ENCODE data around the gene HNRNPUL2. TPM values are rescaled to one million over a fixed set of nuclear protein-coding genes. Genes with fewer than 3 reads are reported as not detected.
A peak's percentile ranks its signal among the peaks of the same experiment; 100 is the strongest.

HNRNPUL2 gene
- total RNA-seq, 4 donors from 2014 or later, result 24.2 to 43.7 (median 31.0) TPM

GRCh38 chr11:62665075-62665598, 62.1 kb downstream of the HNRNPUL2 start, which contains the start of the genes C11orf98 and CSKMT:
Gene C11orf98, minus strand, starts transcription at chr11:62665210. Its CDS starts 41 bp downstream, at chr11:62665169.
Gene CSKMT, plus strand, starts transcription at chr11:62665312. Its CDS starts 568 bp downstream, at chr11:62665880.
- no peaks in the 10 kb centered on the region for H3K9me3 ChIP-seq
- peaks cover 5 to 55% (median 19%) of the 10 kb centered on the region in 3 donors for H3K4me1 ChIP-seq
- peak within 1 kb of the TSS; percentile 71 to 87 for H3K4me3 ChIP-seq
- H3K36me3 ChIP-seq, result peaks cover 0 to 29% of the 10 kb centered on the region in 2 donors
- H3K27me3 ChIP-seq, result no peaks in the 10 kb centered on the region
- WGBS, 2 donors (ENCODE audit: low coverage in 1 of 2), result 0% methylated on average over 4 of the region's 47 CpGs; no CpG with 5 or more reads in 1 of the 2 donors
- TF ChIP-seq EP300 (IDR thresholded peaks at IDR 0.05) (no peak), POLR2A (IDR thresholded peaks at IDR 0.05) (peak; percentile 98 to 99), CTCF (IDR thresholded peaks at IDR 0.05) (no peak), POLR2AphosphoS5 (IDR thresholded peaks at IDR 0.05) (peak; percentile 100)
- peak; percentile 98 for ATAC-seq
- peak within 1 kb of the TSS; percentile 77 to 96 (median 94) for H3K27ac ChIP-seq

- Histone ChIP-seq H3K4me3 (peak overlapping the region; percentile 71 to 87), H3K27me3 (no peaks in the 10 kb centered on the region), H3K4me1 (peaks cover 5 to 49% (median 19%) of the 10 kb centered on the region in 3 donors), H3K9me3 (no peaks in the 10 kb centered on the region), H3K36me3 (peaks cover 0 to 29% of the 10 kb centered on the region in 2 donors), H3K27ac (peak overlapping the region; percentile 77 to 96 (median 94))
- 6 to 17% methylated on average over 3 to 8 of the region's 36 CpGs for WGBS, 2 donors (ENCODE audit: low coverage in 1 of 2)
- peak; percentile 47 for ATAC-seq
- TF ChIP-seq POLR2A (IDR thresholded peaks at IDR 0.05) (no peak), EP300 (IDR thresholded peaks at IDR 0.05) (no peak), CTCF (IDR thresholded peaks at IDR 0.05) (no peak), POLR2AphosphoS5 (IDR thresholded peaks at IDR 0.05) (no peak)
Observed at GRCh38 chr11:62664405-62665074, 62.7 kb downstream of the HNRNPUL2 start.

Small RNA genes lying within 50 kb of the gene (small RNA-seq; reads per million reads assigned to genes)
- 0 reads per million in 4 donors for gene SNORA57

Other genes starting within 250 kb of the HNRNPUL2 start
- gene AHNAK, start 180.7 kb downstream of the HNRNPUL2 start, total RNA-seq, result 1,000 to 10,000 TPM; 1,348 to 2,181 (median 1,745) TPM
- gene EEF1G, start 153.6 kb downstream of the HNRNPUL2 start, total RNA-seq, result 1,000 to 10,000 TPM; 1,070 to 1,712 (median 1,374) TPM
- 1 to 10 TPM; 3.8 to 9.6 (median 7.6) TPM for gene TUT1, start 135.9 kb downstream of the HNRNPUL2 start, total RNA-seq
- 10 to 100 TPM; 67.9 to 88.7 (median 85.6) TPM for gene MTA2, start 125.6 kb downstream of the HNRNPUL2 start, total RNA-seq
- gene EML3, start 114.7 kb downstream of the HNRNPUL2 start, total RNA-seq, result 10 to 100 TPM; 25.4 to 36.7 (median 31.9) TPM
- gene ROM1, start 114.2 kb downstream of the HNRNPUL2 start, total RNA-seq, result 10 to 100 TPM in 3 of 4 donors, 1 to 10 TPM in 1; 3.0 to 18.3 (median 10.7) TPM
- gene B3GAT3, start 105.5 kb downstream of the HNRNPUL2 start, total RNA-seq, result 10 to 100 TPM; 11.4 to 25.8 (median 22.4) TPM
- 100 to 1,000 TPM in 3 of 4 donors, 10 to 100 TPM in 1; 87.8 to 151 (median 134) TPM for gene GANAB, start 80.8 kb downstream of the HNRNPUL2 start, total RNA-seq
- gene INTS5, start 74.2 kb downstream of the HNRNPUL2 start, total RNA-seq, result 10 to 100 TPM; 12.6 to 19.0 (median 14.5) TPM
- gene C11orf98, start 62.2 kb downstream of the HNRNPUL2 start, total RNA-seq, result 10 to 100 TPM; 19.3 to 39.5 (median 26.8) TPM
- 10 to 100 TPM in 1 of 4 donors, 1 to 10 TPM in 3; 2.0 to 18.6 (median 7.3) TPM for gene CSKMT, start 62.1 kb downstream of the HNRNPUL2 start, total RNA-seq
- gene UQCC3, start 55.8 kb downstream of the HNRNPUL2 start, total RNA-seq, result 10 to 100 TPM in 1 of 4 donors, 1 to 10 TPM in 3; 7.3 to 10.1 (median 8.4) TPM
- gene LBHD1, start 55.2 kb downstream of the HNRNPUL2 start, total RNA-seq, result 1 to 10 TPM; 1.2 to 3.9 (median 2.2) TPM
- 100 to 1,000 TPM; 162 to 185 (median 174) TPM for gene UBXN1, start 48.4 kb downstream of the HNRNPUL2 start, total RNA-seq
- gene LRRN4CL, start 37.9 kb downstream of the HNRNPUL2 start, total RNA-seq, result 10 to 100 TPM; 20.1 to 42.1 (median 32.1) TPM
- gene BSCL2, start 20.0 kb downstream of the HNRNPUL2 start, total RNA-seq, result 10 to 100 TPM; 25.7 to 37.8 (median 29.2) TPM
- not detected for gene GNG3, start 19.8 kb downstream of the HNRNPUL2 start, total RNA-seq
- 10 to 100 TPM; 12.5 to 20.5 (median 19.8) TPM for gene TTC9C, start 1.0 kb upstream of the HNRNPUL2 start, total RNA-seq
- 10 to 100 TPM in 3 of 4 donors, 1 to 10 TPM in 1; 8.8 to 15.8 (median 12.3) TPM for gene ZBTB3, start 26.7 kb upstream of the HNRNPUL2 start, total RNA-seq
- gene POLR2G, start 34.1 kb upstream of the HNRNPUL2 start, total RNA-seq, result 10 to 100 TPM; 34.4 to 49.5 (median 39.5) TPM
- 10 to 100 TPM in 3 of 4 donors, 1 to 10 TPM in 1; 5.5 to 23.4 (median 14.5) TPM for gene TAF6L, start 43.9 kb upstream of the HNRNPUL2 start, total RNA-seq
- gene TMEM179B, start 59.9 kb upstream of the HNRNPUL2 start, total RNA-seq, result 10 to 100 TPM; 25.8 to 50.7 (median 33.9) TPM
- 10 to 100 TPM; 17.0 to 25.8 (median 19.1) TPM for gene TMEM223, start 64.5 kb upstream of the HNRNPUL2 start, total RNA-seq
- gene NXF1, start 78.0 kb upstream of the HNRNPUL2 start, total RNA-seq, result 10 to 100 TPM; 33.2 to 72.3 (median 57.2) TPM
- 10 to 100 TPM; 23.3 to 31.6 (median 27.8) TPM for gene STX5, start 104.6 kb upstream of the HNRNPUL2 start, total RNA-seq
- gene TEX54, start 105.4 kb upstream of the HNRNPUL2 start, total RNA-seq, result not detected
- 10 to 100 TPM; 26.6 to 46.8 (median 39.3) TPM for gene WDR74, start 112.1 kb upstream of the HNRNPUL2 start, total RNA-seq
- 100 to 1,000 TPM in 1 of 4 donors, 10 to 100 TPM in 3; 66.9 to 144 (median 80.2) TPM for gene SLC3A2, start 153.4 kb upstream of the HNRNPUL2 start, total RNA-seq
- under 1 TPM in 3 of 4 donors, not detected in 1; 0.16 to 0.89 (median 0.27) TPM for gene CHRM1, start 193.9 kb upstream of the HNRNPUL2 start, total RNA-seq

All from gastroesophageal sphincter (tissue), 4 donors.